Vagina (tissue), 2 donors: ENCODE results near the gene SMDT1. TPM values are rescaled to one million over a fixed set of nuclear protein-coding genes. Genes with fewer than 3 reads are reported as not detected.

Source experiments
- DNase-seq, 2 donors: peaks; one replicate each; pipeline ENCODE4 v3.0.0-alpha.2; 2017; ENCODE audit errors: extremely low spot score in 2 of 2
- H3K27ac ChIP-seq: fragments of 200-600 bp; sonication (generic); one replicate; pipeline ENCODE4 v1.5.1; 2019
- H3K27me3 ChIP-seq: fragments of 200-600 bp; sonication (generic); one replicate; pipeline ENCODE4 v1.5.1; 2019
- H3K36me3 ChIP-seq, 2 donors: fragments of 200-600 bp; sonication (generic); one replicate each; pipeline ENCODE4 v1.5.1; 2017 to 2019
- H3K4me1 ChIP-seq: fragments of 200-600 bp; sonication (generic); one replicate; pipeline ENCODE4 v1.5.1; 2019
- H3K4me3 ChIP-seq, 2 donors: fragments of 200-600 bp; sonication (generic); 1 replicate in 1 of 2; 2 replicates in 1 of 2; pipeline ENCODE4 v1.5.1; 2016 to 2019
- H3K9me3 ChIP-seq: fragments of 200-600 bp; sonication (generic); one replicate; pipeline ENCODE4 v1.5.1; 2019
- CTCF ChIP-seq, 3 experiments: fragments of 450-650 bp in 2 of 3; fragments of 200-600 bp in 1 of 3; sonication (generic) in 1 of 3; IDR thresholded peaks; one replicate each; pipeline ENCODE4 v1.5.1; 2017 to 2019; ENCODE audit warnings: antibody characterized with exemption in 3 of 3, mild to moderate bottlenecking in 2 of 3, moderate library complexity in 2 of 3
- POLR2A ChIP-seq, 2 donors: fragments of 450-650 bp; IDR thresholded peaks; one replicate each; pipeline ENCODE4 v1.6.1; 2017; ENCODE audit warnings: antibody characterized with exemption in 2 of 2, mild to moderate bottlenecking in 2 of 2, moderate library complexity in 2 of 2
- POLR2AphosphoS5 ChIP-seq, 2 donors: sonication (generic); formaldehyde crosslinking; IDR thresholded peaks; one replicate each; pipeline ENCODE4 v1.9.0; 2017; ENCODE audit warnings: antibody characterized with exemption in 2 of 2, mild to moderate bottlenecking in 2 of 2, low read depth in 1 of 2; ENCODE audit not compliant: insufficient read depth in 1 of 2
- intact Hi-C: fragments of 100-400 bp; cut with DNase I; formaldehyde crosslinking; loops from one replicate; pipeline ENCODE4 v1.15.1; 2023
- total RNA-seq: library from RNA; depleted of rRNA; stranded (reverse); fragments of >200 nt; gene quantifications from one replicate; pipeline ENCODE4 v1.2.3, GENCODE V29; 2016

The SMDT1 gene
- total RNA-seq, 1 donor from 2014 or later: 40.3 TPM

GRCh38 chr22:42041784-42042183 lies 37.7 kb upstream of the SMDT1 start:
- H3K4me3 ChIP-seq: no peak overlapping the region
- TF ChIP-seq CTCF (IDR thresholded peaks at IDR 0.05) (no peak), POLR2A (IDR thresholded peaks at IDR 0.05) (no peak), POLR2AphosphoS5 (IDR thresholded peaks at IDR 0.05; ENCODE audit: insufficient read depth in 1 of 2, low read depth in 1 of 2) (no peak)
- intact Hi-C loops: no loop called here
- H3K27ac ChIP-seq: no peak overlapping the region
- no peak for DNase-seq
- no peaks in the 10 kb centered on the region for H3K27me3 ChIP-seq
- H3K4me1 ChIP-seq: no peaks in the 10 kb centered on the region
- peaks cover 6% of the 10 kb centered on the region for H3K9me3 ChIP-seq
- H3K36me3 ChIP-seq: no peaks in the 10 kb centered on the region

- Histone ChIP-seq H3K36me3 (no peaks in the 10 kb centered on the region), H3K9me3 (no peaks in the 10 kb centered on the region), H3K4me3 (no peak overlapping the region), H3K27me3 (no peaks in the 10 kb centered on the region), H3K27ac (no peak overlapping the region), H3K4me1 (no peaks in the 10 kb centered on the region)
- TF ChIP-seq POLR2A (IDR thresholded peaks at IDR 0.05) (no peak), POLR2AphosphoS5 (IDR thresholded peaks at IDR 0.05; ENCODE audit: insufficient read depth in 1 of 2, low read depth in 1 of 2) (no peak), CTCF (IDR thresholded peaks at IDR 0.05) (no peak)
- DNase-seq: no peak
- intact Hi-C loops: no loop called here
Observed at GRCh38 chr22:42050641-42051180, 28.8 kb upstream of the SMDT1 start.

GRCh38 chr22:42052765-42053164 lies 26.7 kb upstream of the SMDT1 start:
- Histone ChIP-seq H3K4me3 (no peak overlapping the region), H3K36me3 (no peaks in the 10 kb centered on the region), H3K27ac (no peak overlapping the region), H3K9me3 (no peaks in the 10 kb centered on the region), H3K4me1 (no peaks in the 10 kb centered on the region), H3K27me3 (no peaks in the 10 kb centered on the region)
- TF ChIP-seq CTCF (IDR thresholded peaks at IDR 0.05): no peak
- TF ChIP-seq POLR2AphosphoS5 (IDR thresholded peaks at IDR 0.05; ENCODE audit: insufficient read depth in 1 of 2, low read depth in 1 of 2): no peak
- TF ChIP-seq POLR2A (IDR thresholded peaks at IDR 0.05): no peak
- no peak for DNase-seq
- intact Hi-C loops: no loop called here

GRCh38 chr22:42056757-42057511 lies 22.6 kb upstream of the SMDT1 start:
- Histone ChIP-seq H3K9me3 (no peaks in the 10 kb centered on the region), H3K27ac (no peak overlapping the region), H3K4me3 (no peak overlapping the region), H3K4me1 (no peaks in the 10 kb centered on the region), H3K36me3 (peaks cover 0 to 30% of the 10 kb centered on the region in 2 donors), H3K27me3 (no peaks in the 10 kb centered on the region)
- TF ChIP-seq POLR2AphosphoS5 (IDR thresholded peaks at IDR 0.05; ENCODE audit: insufficient read depth in 1 of 2, low read depth in 1 of 2) (no peak), POLR2A (IDR thresholded peaks at IDR 0.05) (no peak), CTCF (IDR thresholded peaks at IDR 0.05) (no peak)
- intact Hi-C loops: no loop called here
- DNase-seq: no peak

GRCh38 chr22:42060489-42060888 lies 19.0 kb upstream of the SMDT1 start:
- TF ChIP-seq POLR2A (IDR thresholded peaks at IDR 0.05): no peak
- no peak for TF ChIP-seq CTCF (IDR thresholded peaks at IDR 0.05)
- no peak for TF ChIP-seq POLR2AphosphoS5 (IDR thresholded peaks at IDR 0.05; ENCODE audit: insufficient read depth in 1 of 2, low read depth in 1 of 2)
- DNase-seq: no peak
- Histone ChIP-seq H3K36me3 (peaks cover 0 to 57% of the 10 kb centered on the region in 2 donors), H3K27ac (no peak overlapping the region), H3K4me3 (no peak overlapping the region), H3K9me3 (no peaks in the 10 kb centered on the region), H3K27me3 (no peaks in the 10 kb centered on the region), H3K4me1 (no peaks in the 10 kb centered on the region)
- intact Hi-C loops: no loop called here
